H1 (cell line): ENCODE results near the gene FAM151A. TPM values are rescaled to one million over a fixed set of nuclear protein-coding genes. Genes with fewer than 3 reads are reported as not detected.

Experiments used
- CTCF ChIA-PET: fragments of 300-600 bp; sonication (Branson Sonifier 250); formaldehyde crosslinking; loops from one replicate; lab custom pipeline; 2021; ENCODE audit not compliant: partially characterized antibody; lab: Charles Lee
- POLR2A ChIA-PET: fragments of 300-600 bp; sonication (Branson Sonifier 250); formaldehyde crosslinking; loops from one replicate; lab custom pipeline; 2021; ENCODE audit warnings: inconsistent platforms; ENCODE audit not compliant: partially characterized antibody; lab: Charles Lee
- DNase-seq, 2 experiments: peaks; one replicate each; pipeline versions ENCODE4 v3.0.0 to v3.0.0-alpha.2; 2010 to 2022; ENCODE audit warnings: low spot score in 2 of 2, low read depth in 1 of 2, mixed read lengths in 1 of 2
- FAIRE-seq: peaks from 2 replicates; lab custom pipeline; 2011; peaks lifted over from hg19 to GRCh38; lab: Jason Lieb, UNC
- H2AFZ ChIP-seq: 2 replicates; pipeline ENCODE4 v1.8.1; 2012; ENCODE audit warnings: low read length, inconsistent platforms
- H2AK5ac ChIP-seq: 2 replicates; pipeline ENCODE4 v1.6.1; 2013; ENCODE audit warnings: low read depth, low read length
- H2BK120ac ChIP-seq: replicated peaks from 2 replicates; pipeline ENCODE3; 2013; ENCODE audit warnings: low read depth, low read length, inconsistent platforms
- H2BK12ac ChIP-seq: 2 replicates; pipeline ENCODE4 v1.6.1; 2013; ENCODE audit warnings: low read depth, low read length
- H2BK15ac ChIP-seq: 2 replicates; pipeline ENCODE4 v1.6.1; 2013; ENCODE audit warnings: low read length
- H2BK20ac ChIP-seq: 2 replicates; pipeline ENCODE4 v1.6.1; 2013; ENCODE audit warnings: low read length
- H2BK5ac ChIP-seq: 2 replicates; pipeline ENCODE4 v1.6.1; 2013; ENCODE audit warnings: low read depth, low read length
- H3K14ac ChIP-seq: 2 replicates; pipeline ENCODE4 v1.6.1; 2013; ENCODE audit warnings: inconsistent platforms; ENCODE audit not compliant: insufficient read length
- H3K18ac ChIP-seq: 2 replicates; pipeline ENCODE4 v1.6.1; 2013; ENCODE audit warnings: low read length; ENCODE audit errors: extremely low read depth
- H3K23ac ChIP-seq: 2 replicates; pipeline ENCODE4 v1.6.1; 2013; ENCODE audit warnings: inconsistent platforms; ENCODE audit not compliant: insufficient read length
- H3K23me2 ChIP-seq: 2 replicates; pipeline ENCODE4 v1.6.1; 2013; ENCODE audit warnings: low read depth, low read length
- H3K27ac ChIP-seq: 2 replicates; pipeline ENCODE4 v1.6.1; 2011; ENCODE audit warnings: low read depth, low read length, inconsistent platforms
- H3K27me3 ChIP-seq, 4 experiments: replicated peaks in 1 of 4; 1 replicate in 1 of 4; 2 replicates in 3 of 4; pipeline versions ENCODE4 v1.6.1 to v1.8.1; 2011 to 2013; ENCODE audit warnings: low read length in 3 of 4, mild to moderate bottlenecking in 3 of 4, inconsistent platforms in 2 of 4, mixed read lengths in 2 of 4, moderate library complexity in 1 of 4; ENCODE audit not compliant: control insufficient read depth in 3 of 4, insufficient read depth in 3 of 4; ENCODE audit errors: extremely low read depth in 1 of 4
- H3K36me3 ChIP-seq, 4 experiments: 2 replicates each; pipeline versions ENCODE4 v1.6.1 to v1.8.1; 2011 to 2013; ENCODE audit warnings: mild to moderate bottlenecking in 4 of 4, low read length in 3 of 4, moderate library complexity in 2 of 4, control low read depth in 1 of 4, inconsistent platforms in 1 of 4; ENCODE audit not compliant: insufficient read depth in 4 of 4, control insufficient read depth in 2 of 4
- H3K4ac ChIP-seq: replicated peaks from 2 replicates; pipeline ENCODE3; 2013; ENCODE audit warnings: low read length, low read depth, mixed read lengths, inconsistent platforms; ENCODE audit not compliant: insufficient read length
- H3K4me1 ChIP-seq, 4 experiments: replicated peaks in 1 of 4; 1 replicate in 1 of 4; 2 replicates in 3 of 4; pipeline versions ENCODE4 v1.6.1 to v1.8.1; 2011 to 2013; ENCODE audit warnings: low read length in 3 of 4, inconsistent platforms in 2 of 4, mixed read lengths in 1 of 4; ENCODE audit not compliant: insufficient read depth in 4 of 4, control insufficient read depth in 3 of 4
- H3K4me2 ChIP-seq, 2 experiments: 2 replicates each; pipeline versions ENCODE4 v1.6.1 to v1.8.1; 2011 to 2013; ENCODE audit warnings: low read depth in 2 of 2, low read length in 2 of 2, control low read depth in 1 of 2, inconsistent platforms in 1 of 2, mild to moderate bottlenecking in 1 of 2; ENCODE audit not compliant: insufficient read depth in 1 of 2
- H3K4me3 ChIP-seq, 4 experiments: fragments of 200-600, 300-600 bp in 1 of 4; sonication (generic), shearing (Covaris generic), sonication (Bioruptor Twin) in 1 of 4; 2 replicates each; pipeline versions ENCODE4 v1.5.1 to v1.8.1; 2011 to 2016; ENCODE audit warnings: low read length in 4 of 4, low read depth in 3 of 4, control low read depth in 2 of 4, inconsistent platforms in 2 of 4, mild to moderate bottlenecking in 2 of 4, mixed read lengths in 1 of 4, moderate library complexity in 1 of 4; ENCODE audit not compliant: insufficient read depth in 2 of 4; ENCODE audit errors: extremely low read depth in 1 of 4
- H3K56ac ChIP-seq: replicated peaks from 2 replicates; pipeline ENCODE3; 2013; ENCODE audit warnings: low read depth, mild to moderate bottlenecking, mixed read lengths, low read length, inconsistent platforms; ENCODE audit not compliant: insufficient read length
- H3K79me1 ChIP-seq: 2 replicates; pipeline ENCODE4 v1.6.1; 2013; ENCODE audit warnings: low read depth, low read length, control low read depth
- H3K79me2 ChIP-seq, 2 experiments: 2 replicates each; pipeline versions ENCODE4 v1.6.1 to v1.8.1; 2012 to 2013; ENCODE audit warnings: low read length in 2 of 2, mild to moderate bottlenecking in 2 of 2, inconsistent platforms in 1 of 2; ENCODE audit not compliant: insufficient read depth in 2 of 2, control insufficient read depth in 1 of 2
- H3K9ac ChIP-seq, 4 experiments: replicated peaks in 1 of 4; 1 replicate in 1 of 4; 2 replicates in 3 of 4; pipeline versions ENCODE4 v1.6.1 to v1.8.1; 2011 to 2013; ENCODE audit warnings: low read depth in 3 of 4, low read length in 3 of 4, control low read depth in 2 of 4, mild to moderate bottlenecking in 2 of 4, moderate library complexity in 2 of 4, inconsistent platforms in 1 of 4; ENCODE audit errors: extremely low read depth in 1 of 4
- H3K9me3 ChIP-seq, 2 experiments: 2 replicates each; pipeline versions ENCODE4 v1.6.1 to v1.8.1; 2012 to 2013; ENCODE audit warnings: mild to moderate bottlenecking in 2 of 2, moderate library complexity in 2 of 2, control low read depth in 1 of 2, inconsistent platforms in 1 of 2, low read depth in 1 of 2, low read length in 1 of 2, mixed read lengths in 1 of 2; ENCODE audit not compliant: insufficient read depth in 2 of 2
- H4K20me1 ChIP-seq, 2 experiments: replicated peaks in 1 of 2; 2 replicates each; pipeline versions ENCODE3 to v1.8.1; 2011 to 2013; ENCODE audit warnings: inconsistent platforms in 2 of 2, low read length in 2 of 2, mild to moderate bottlenecking in 1 of 2; ENCODE audit not compliant: insufficient read depth in 2 of 2, control insufficient read depth in 1 of 2
- H4K5ac ChIP-seq: 2 replicates; pipeline ENCODE4 v1.6.1; 2013; ENCODE audit warnings: low read length, low read depth, mixed read lengths, inconsistent platforms; ENCODE audit not compliant: insufficient read length
- H4K8ac ChIP-seq: 2 replicates; pipeline ENCODE4 v1.8.0; 2013; ENCODE audit warnings: mild to moderate bottlenecking, moderate library complexity, low read length, inconsistent platforms; ENCODE audit not compliant: insufficient read depth; ENCODE audit errors: extremely low read depth
- H4K91ac ChIP-seq: replicated peaks from 2 replicates; pipeline ENCODE3; 2013; ENCODE audit warnings: low read length, mixed read lengths, inconsistent platforms; ENCODE audit not compliant: insufficient read length
- BRCA1 ChIP-seq: IDR thresholded peaks from 2 replicates; pipeline ENCODE4 v1.6.1; 2012; ENCODE audit warnings: low read depth, low read length, improper control_type of control experiment
- CREB1 ChIP-seq: IDR thresholded peaks from 2 replicates; pipeline ENCODE4 v1.6.1; 2012; ENCODE audit warnings: inconsistent platforms
- GTF2F1 ChIP-seq: IDR thresholded peaks from 2 replicates; pipeline ENCODE4 v1.6.1; 2012; ENCODE audit warnings: low read depth, low read length, improper control_type of control experiment, borderline replicate concordance
- KDM4A ChIP-seq: IDR thresholded peaks from one replicate; pipeline ENCODE4 v1.7.1; 2012; ENCODE audit warnings: low read depth, mild to moderate bottlenecking, moderate library complexity, low read length, inconsistent platforms; ENCODE audit not compliant: severe bottlenecking
- POLR2A ChIP-seq, 2 experiments: IDR thresholded peaks; 1 replicate in 1 of 2; 2 replicates in 1 of 2; pipeline ENCODE4 v1.6.1; 2011; ENCODE audit warnings: low read depth in 2 of 2, low read length in 2 of 2, mild to moderate bottlenecking in 2 of 2; ENCODE audit errors: control extremely low read depth in 1 of 2
- RBBP5 ChIP-seq: IDR thresholded peaks from 2 replicates; pipeline ENCODE4 v1.7.1; 2012; ENCODE audit warnings: low read depth, mild to moderate bottlenecking, inconsistent platforms, low read length, moderate library complexity, borderline replicate concordance
- SAP30 ChIP-seq: fragments of 300-600 bp; sonication (generic); IDR thresholded peaks from 2 replicates; pipeline ENCODE4 v1.7.1; 2012; ENCODE audit warnings: low read length, moderate library complexity, mild to moderate bottlenecking, inconsistent platforms; ENCODE audit not compliant: insufficient read depth, insufficient replicate concordance
- WGBS, 2 experiments: shearing (Covaris generic) in 1 of 2; methylation state at CpG; one replicate each; pipeline versions ENCODE4 v1.1.6 to v1.1.7; 2013 to 2015; ENCODE audit warnings: low lambda C conversion rate in 2 of 2, mixed read lengths in 2 of 2, inconsistent platforms in 1 of 2, low coverage in 1 of 2, missing lambda C conversion rate in 1 of 2; ENCODE audit not compliant: insufficient replicate concordance in 2 of 2, insufficient coverage in 1 of 2, insufficient read length in 1 of 2; ENCODE audit errors: extremely low coverage in 1 of 2, missing lambda C conversion rate in 1 of 2; 5-methylcytosine and 5-hydroxymethylcytosine counted together
- polyA plus RNA-seq, 7 experiments: library from polyadenylated mRNA; depleted of rRNA in 3 of 7; stranded (reverse) in 5 of 7; unstranded in 2 of 7; fragments of >200 nt in 5 of 7; fragments of 200-250 nt in 2 of 7; gene quantifications; 1 replicate in 5 of 7; 2 replicates in 1 of 7; 4 replicates in 1 of 7; pipeline versions ENCODE4 v1.2.1 to v1.2.3, GENCODE V29; 2011 to 2013; ENCODE audit warnings: missing spikeins in 2 of 7, mixed read lengths in 2 of 7
- total RNA-seq: library from RNA; stranded (reverse); fragmentation: NEBNext Ultra II Directional; extraction: Animal tissue kit (Norgen Biotek cat#: 25700); gene quantifications from 2 replicates; pipeline ENCODE4 v1.2.1, GENCODE V29; 2021

The FAM151A gene
- total and polyA plus RNA-seq, 2 of the 8 experiments (the other 6 are each of a cell fraction or from before 2014, with no cell fraction given) = not detected

- no peak overlapping the region for H2BK120ac ChIP-seq
- H3K4ac ChIP-seq = no peak overlapping the region
- FAIRE-seq = no peak
- no peaks in the 10 kb centered on the region for H3K27me3 ChIP-seq
- no peak overlapping the region for H2AK5ac ChIP-seq
- H3K36me3 ChIP-seq = no peaks in the 10 kb centered on the region
- H2BK5ac ChIP-seq = no peak overlapping the region; the same call in 1 of the 2 replicates
- no peaks in the 10 kb centered on the region for H3K23me2 ChIP-seq
- H3K9ac ChIP-seq = peak overlapping the region in 1 of 4 experiments; percentile 31; a peak in 1 of 7 replicates
- no peaks in the 10 kb centered on the region; a peak in 3 of 7 replicates for H3K4me1 ChIP-seq
- no peak overlapping the region for H4K91ac ChIP-seq
- H3K18ac ChIP-seq = no peak overlapping the region
- H2BK15ac ChIP-seq = no peak overlapping the region
- TF ChIP-seq KDM4A (no peak), RBBP5 (no peak), CREB1 (no peak), SAP30 (no peak), POLR2A (IDR thresholded peaks at IDR 0.05; ENCODE audit: control extremely low read depth in 1 of 2, low read depth in 2 of 2, low read length in 2 of 2) (no peak), BRCA1 (no peak), GTF2F1 (no peak)
- TF ChIP-seq, all 59 proteins: peak for 0
- ChIA-PET CTCF (interaction anchor here (1.1 to 1.6 kb wide), 5 partner anchors 16 to 222 kb away, joined by 3 to 6 read pairs (median 3); no protein-coding TSS in a partner anchor), POLR2A (interaction anchor here (0.6 kb wide), 1 partner anchor 13 kb away, joined by 3 read pairs; no protein-coding TSS in a partner anchor)
- no peaks in the 10 kb centered on the region for H3K79me2 ChIP-seq
- DNase-seq = no peak
- no peaks in the 10 kb centered on the region for H3K9me3 ChIP-seq
- H3K56ac ChIP-seq = no peak overlapping the region
- WGBS, 2 experiments = 81% methylated on average over 3 of the region's 3 CpGs; no CpG with 5 or more reads in 1 of the 2 experiments
- no peak overlapping the region for H2BK12ac ChIP-seq
- no peaks in the 10 kb centered on the region for H3K79me1 ChIP-seq
- no peak overlapping the region; the same call in 1 of the 2 replicates for H4K8ac ChIP-seq
- no peak overlapping the region for H3K23ac ChIP-seq
- peaks cover 0 to 3% of the 10 kb centered on the region in 2 experiments for H4K20me1 ChIP-seq
- H2BK20ac ChIP-seq = no peak overlapping the region
- no peak overlapping the region for H3K14ac ChIP-seq
- H3K4me2 ChIP-seq = no peak overlapping the region
- no peak overlapping the region for H4K5ac ChIP-seq
- no peak overlapping the region for H2AFZ ChIP-seq
- H3K4me3 ChIP-seq = no peak overlapping the region
- H3K27ac ChIP-seq = no peak overlapping the region
Measured at GRCh38 chr1:54595956-54596498, 27.3 kb downstream of the FAM151A start.
